Smooth muscle cell (in vitro differentiated cells): ENCODE data around the gene KDM4C. TPM values are rescaled to one million over a fixed set of nuclear protein-coding genes. Genes with fewer than 3 reads are reported as not detected.

Source experiments
- DNase-seq: peaks from one replicate; lab custom pipeline; 2025; ENCODE audit not compliant: unreplicated experiment; lab: John Stamatoyannopoulos, UW
- H2AFZ ChIP-seq: fragments of 200-600 bp; sonication (generic); 2 replicates; pipeline ENCODE4 v1.6.0; 2016; ENCODE audit warnings: antibody characterized with exemption, low read depth, mild to moderate bottlenecking
- H3F3A ChIP-seq: fragments of 200-600 bp; sonication (generic); 2 replicates; pipeline ENCODE4 v1.6.0; 2017; ENCODE audit warnings: antibody characterized with exemption, low read depth
- H3K27ac ChIP-seq: fragments of 200-600 bp; sonication (generic); 2 replicates; pipeline ENCODE4 v1.5.1; 2016; ENCODE audit warnings: low read depth, mild to moderate bottlenecking
- H3K27me3 ChIP-seq: fragments of 200-600 bp; sonication (generic); 2 replicates; pipeline ENCODE4 v1.6.1; 2016; ENCODE audit warnings: low read depth, mild to moderate bottlenecking
- H3K36me3 ChIP-seq: fragments of 200-600 bp; sonication (generic); 2 replicates; pipeline ENCODE4 v1.5.1; 2016; ENCODE audit warnings: low read depth
- H3K4me1 ChIP-seq: fragments of 200-600 bp; sonication (generic); 2 replicates; pipeline ENCODE4 v1.5.1; 2016; ENCODE audit warnings: low read depth
- H3K4me2 ChIP-seq: fragments of 200-600 bp; sonication (generic); 2 replicates; pipeline ENCODE4 v1.6.0; 2016; ENCODE audit warnings: mild to moderate bottlenecking
- H3K4me3 ChIP-seq: fragments of 200-600 bp; sonication (generic); 2 replicates; pipeline ENCODE4 v1.5.1; 2016; ENCODE audit warnings: mild to moderate bottlenecking
- H3K79me2 ChIP-seq: fragments of 200-600 bp; sonication (generic); 2 replicates; pipeline ENCODE4 v1.6.0; 2016; ENCODE audit warnings: low read depth, mild to moderate bottlenecking
- H3K9ac ChIP-seq: fragments of 200-600 bp; sonication (generic); 2 replicates; pipeline ENCODE4 v1.6.0; 2016; ENCODE audit warnings: low read depth
- H3K9me3 ChIP-seq: fragments of 200-600 bp; sonication (generic); replicated peaks from 2 replicates; pipeline ENCODE4 v1.5.1; 2016; ENCODE audit warnings: low read depth
- H4K20me1 ChIP-seq: fragments of 200-600 bp; sonication (generic); 2 replicates; pipeline ENCODE4 v1.6.0; 2016; ENCODE audit warnings: low read depth
- WGBS: methylation state at CpG from one replicate; pipeline ENCODE4 v1.1.7; 2016; ENCODE audit warnings: low lambda C conversion rate; 5-methylcytosine and 5-hydroxymethylcytosine counted together
- polyA plus RNA-seq: library from polyadenylated mRNA; unstranded; fragments of >200 nt; fragmentation: Nextera tagmentation; extraction: Ambion mirVana; gene quantifications from 2 replicates; pipeline ENCODE4 v1.2.1, GENCODE V29; 2016
- total RNA-seq: library from RNA; depleted of rRNA; stranded (reverse); fragments of >200 nt; gene quantifications from 2 replicates; pipeline ENCODE4 v1.2.3, GENCODE V29; 2014
- TF ChIP-seq, protein P1 (sequence below): fragments of 200-600 bp; sonication (generic); IDR thresholded peaks from 2 replicates; pipeline ENCODE4 v1.5.1; 2017; ENCODE audit warnings: borderline replicate concordance, mild to moderate bottlenecking, antibody characterized with exemption; ENCODE audit not compliant: insufficient read depth, poor library complexity, severe bottlenecking

KDM4C gene
- total and polyA plus RNA-seq, 2 experiments from 2014 or later = 7.5 to 20.2 TPM

DNA sequence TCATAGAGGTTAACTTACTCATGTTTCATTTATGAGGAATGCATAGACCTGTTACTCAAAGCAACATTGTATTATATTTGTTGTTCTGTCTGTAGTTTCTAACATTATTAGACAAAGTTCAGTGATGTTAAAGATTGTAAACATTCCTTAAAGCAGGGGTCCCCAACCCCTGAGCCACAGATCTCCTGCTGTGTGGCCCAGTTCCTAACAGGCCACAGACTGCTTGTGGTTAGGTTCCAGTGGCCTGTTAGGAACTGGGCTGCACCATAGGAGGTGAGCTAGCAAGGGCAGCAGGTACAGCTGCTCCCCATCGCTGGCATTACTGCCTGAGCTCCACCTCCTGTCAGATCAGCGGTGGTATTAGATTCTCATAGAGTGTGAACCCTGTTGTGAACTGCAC, 181.1 kb downstream of the KDM4C start:
- Histone ChIP-seq H3K4me3 (no peak overlapping the region), H3K27me3 (no peaks in the 10 kb centered on the region), H3K36me3 (no peaks in the 10 kb centered on the region), H3K27ac (peak overlapping the region; percentile 50), H3K9ac (no peak overlapping the region), H3K4me1 (peaks cover 5% of the 10 kb centered on the region), H3K9me3 (no peaks in the 10 kb centered on the region), H3K79me2 (no peaks in the 10 kb centered on the region), H3F3A (peaks cover 15% of the 10 kb centered on the region), H2AFZ (no peak overlapping the region), H4K20me1 (peaks cover 80% of the 10 kb centered on the region), H3K4me2 (peak overlapping the region; percentile 58)
- DNase-seq = no peak
- TF ChIP-seq, protein P1, sequence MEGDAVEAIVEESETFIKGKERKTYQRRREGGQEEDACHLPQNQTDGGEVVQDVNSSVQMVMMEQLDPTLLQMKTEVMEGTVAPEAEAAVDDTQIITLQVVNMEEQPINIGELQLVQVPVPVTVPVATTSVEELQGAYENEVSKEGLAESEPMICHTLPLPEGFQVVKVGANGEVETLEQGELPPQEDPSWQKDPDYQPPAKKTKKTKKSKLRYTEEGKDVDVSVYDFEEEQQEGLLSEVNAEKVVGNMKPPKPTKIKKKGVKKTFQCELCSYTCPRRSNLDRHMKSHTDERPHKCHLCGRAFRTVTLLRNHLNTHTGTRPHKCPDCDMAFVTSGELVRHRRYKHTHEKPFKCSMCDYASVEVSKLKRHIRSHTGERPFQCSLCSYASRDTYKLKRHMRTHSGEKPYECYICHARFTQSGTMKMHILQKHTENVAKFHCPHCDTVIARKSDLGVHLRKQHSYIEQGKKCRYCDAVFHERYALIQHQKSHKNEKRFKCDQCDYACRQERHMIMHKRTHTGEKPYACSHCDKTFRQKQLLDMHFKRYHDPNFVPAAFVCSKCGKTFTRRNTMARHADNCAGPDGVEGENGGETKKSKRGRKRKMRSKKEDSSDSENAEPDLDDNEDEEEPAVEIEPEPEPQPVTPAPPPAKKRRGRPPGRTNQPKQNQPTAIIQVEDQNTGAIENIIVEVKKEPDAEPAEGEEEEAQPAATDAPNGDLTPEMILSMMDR = no peak
- WGBS = 88% methylated on average over 2 of the region's 2 CpGs

DNA sequence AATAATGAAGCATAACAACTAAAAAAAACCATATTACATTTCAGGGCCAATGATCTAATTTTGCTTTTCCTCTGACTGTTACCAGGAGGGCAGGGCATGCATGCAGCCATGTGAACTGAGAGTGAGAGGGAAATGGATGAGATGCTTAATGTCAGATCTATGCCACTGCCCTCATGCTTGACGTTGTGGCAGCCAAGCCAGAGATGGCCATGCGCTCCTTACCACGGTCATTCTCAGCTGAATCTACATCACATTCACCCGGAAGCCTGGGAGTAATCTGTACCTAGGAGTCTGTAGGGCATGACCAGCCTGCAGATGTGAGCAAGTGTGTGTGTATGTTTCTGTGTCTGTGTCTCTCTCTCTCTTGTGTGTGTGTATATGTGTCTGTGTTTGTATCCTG, 183.7 kb downstream of the KDM4C start:
- Histone ChIP-seq H2AFZ (no peak overlapping the region), H3K36me3 (no peaks in the 10 kb centered on the region), H3K4me3 (no peak overlapping the region), H3K27ac (no peak overlapping the region), H3K27me3 (no peaks in the 10 kb centered on the region), H3F3A (peaks cover 15% of the 10 kb centered on the region), H3K9me3 (no peaks in the 10 kb centered on the region), H3K9ac (no peak overlapping the region), H4K20me1 (peaks cover 77% of the 10 kb centered on the region), H3K79me2 (no peaks in the 10 kb centered on the region), H3K4me1 (peaks cover 5% of the 10 kb centered on the region), H3K4me2 (no peak overlapping the region)
- WGBS = 91% methylated on average over 4 of the region's 4 CpGs
- no peak for DNase-seq
- TF ChIP-seq, protein P1 = no peak

DNA sequence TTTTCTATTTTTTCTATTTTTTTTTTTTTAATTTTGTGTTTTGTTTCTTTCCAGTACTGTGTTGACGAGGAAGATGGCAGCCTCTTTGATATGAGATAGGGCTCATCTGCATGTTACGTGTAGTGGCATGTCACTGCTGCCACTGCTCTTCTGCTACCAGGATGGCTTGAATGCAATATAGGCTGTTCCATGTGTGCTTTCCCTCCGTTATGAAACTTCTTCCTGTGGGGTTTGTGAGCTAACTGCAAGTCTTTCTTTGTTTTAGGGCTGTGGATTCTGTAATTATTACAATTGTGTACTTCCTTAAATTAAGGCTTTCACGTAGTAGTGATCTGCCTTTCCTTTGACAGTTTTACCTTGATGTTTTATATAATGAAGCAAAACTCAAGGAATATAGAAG, 184.6 kb downstream of the KDM4C start:
- H3K27me3 ChIP-seq = no peaks in the 10 kb centered on the region
- H3K79me2 ChIP-seq = no peaks in the 10 kb centered on the region
- H3K4me3 ChIP-seq = no peak overlapping the region
- H4K20me1 ChIP-seq = peaks cover 68% of the 10 kb centered on the region
- TF ChIP-seq, protein P1 = no peak
- H3F3A ChIP-seq = peaks cover 15% of the 10 kb centered on the region
- H3K36me3 ChIP-seq = no peaks in the 10 kb centered on the region
- no peak for DNase-seq
- H3K9ac ChIP-seq = no peak overlapping the region
- H3K9me3 ChIP-seq = no peaks in the 10 kb centered on the region
- 93% methylated on average over 4 of the region's 4 CpGs for WGBS
- peaks cover 5% of the 10 kb centered on the region for H3K4me1 ChIP-seq
- H3K4me2 ChIP-seq = no peak overlapping the region
- no peak overlapping the region for H3K27ac ChIP-seq
- no peak overlapping the region for H2AFZ ChIP-seq

DNA sequence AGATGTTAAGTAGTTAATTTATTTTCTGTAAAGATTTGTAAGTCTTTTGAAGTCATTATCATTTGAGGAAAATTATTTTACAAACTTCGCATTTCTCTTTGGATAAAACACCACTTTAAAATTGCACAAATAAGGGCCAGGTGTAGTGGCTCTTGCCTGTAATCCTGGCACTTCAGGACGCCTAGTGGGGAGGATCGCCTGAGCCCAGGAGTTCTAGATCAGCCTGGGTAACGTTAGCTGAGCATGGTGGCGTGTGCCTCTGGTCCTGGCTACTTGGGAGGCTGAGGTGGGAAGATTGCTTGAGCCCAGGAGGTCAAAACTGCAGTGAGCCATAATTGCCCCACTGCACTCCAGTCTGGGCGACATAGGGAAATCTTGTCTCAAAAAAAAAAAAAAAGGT, 185.5 kb downstream of the KDM4C start:
- no peak overlapping the region for H3K27ac ChIP-seq
- H3K4me1 ChIP-seq = peaks cover 2% of the 10 kb centered on the region
- H3K79me2 ChIP-seq = no peaks in the 10 kb centered on the region
- no peak overlapping the region for H3K4me3 ChIP-seq
- no peak overlapping the region for H3K9ac ChIP-seq
- H2AFZ ChIP-seq = no peak overlapping the region
- H3F3A ChIP-seq = peaks cover 11% of the 10 kb centered on the region
- TF ChIP-seq, protein P1 = no peak
- DNase-seq = no peak
- H4K20me1 ChIP-seq = peaks cover 59% of the 10 kb centered on the region
- no peaks in the 10 kb centered on the region for H3K36me3 ChIP-seq
- H3K27me3 ChIP-seq = no peaks in the 10 kb centered on the region
- WGBS = 95% methylated on average over 6 of the region's 6 CpGs
- H3K9me3 ChIP-seq = no peaks in the 10 kb centered on the region
- no peak overlapping the region for H3K4me2 ChIP-seq
